GM19463 (cell line): ENCODE measurements around the gene PCDHA8.
"Not testable (repeated sequence)": the region's sequence is repeated elsewhere in the genome, so short reads cannot be mapped to it uniquely, and the experiment has no call there.

Source experiments
- ATAC-seq: cut with Tn5 transposase; IDR thresholded peaks from one replicate; pipeline ENCODE4 v1.9.1; 2021; ENCODE audit warnings: mild to moderate bottlenecking, moderate library complexity; ENCODE audit not compliant: unreplicated experiment

The PCDHA8 gene

DNA sequence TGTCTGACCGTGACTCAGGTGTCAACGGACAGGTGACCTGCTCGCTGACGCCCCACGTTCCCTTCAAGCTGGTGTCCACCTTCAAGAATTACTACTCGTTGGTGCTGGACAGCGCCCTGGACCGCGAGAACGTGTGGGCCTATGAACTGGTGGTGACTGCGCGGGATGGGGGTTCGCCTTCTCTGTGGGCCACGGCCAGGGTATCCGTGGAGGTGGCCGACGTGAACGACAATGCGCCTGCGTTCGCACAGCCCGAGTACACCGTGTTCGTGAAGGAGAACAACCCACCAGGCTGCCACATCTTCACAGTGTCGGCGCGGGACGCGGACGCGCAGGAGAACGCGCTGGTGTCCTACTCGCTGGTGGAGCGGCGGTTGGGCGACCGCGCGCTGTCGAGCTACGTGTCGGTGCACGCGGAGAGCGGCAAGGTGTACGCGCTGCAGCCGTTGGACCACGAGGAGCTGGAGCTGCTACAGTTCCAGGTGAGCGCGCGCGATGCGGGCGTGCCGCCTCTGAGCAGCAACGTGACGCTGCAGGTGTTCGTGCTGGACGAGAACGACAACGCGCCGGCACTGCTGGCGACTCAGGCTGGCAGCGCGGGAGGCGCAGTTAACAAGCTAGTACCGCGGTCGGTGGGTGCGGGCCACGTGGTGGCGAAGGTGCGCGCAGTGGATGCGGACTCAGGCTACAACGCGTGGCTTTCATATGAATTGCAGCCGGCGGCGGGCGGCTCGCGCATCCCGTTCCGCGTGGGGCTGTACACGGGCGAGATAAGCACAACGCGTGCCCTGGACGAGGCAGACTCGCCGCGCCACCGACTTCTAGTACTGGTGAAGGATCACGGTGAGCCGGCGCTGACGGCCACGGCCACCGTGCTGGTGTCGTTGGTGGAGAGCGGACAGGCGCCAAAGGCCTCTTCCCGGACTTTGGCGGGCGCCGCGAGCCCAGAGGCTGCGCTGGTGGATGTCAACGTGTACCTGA is 29.5 kb downstream of the PCDHA8 start:
- no peak for ATAC-seq

DNA sequence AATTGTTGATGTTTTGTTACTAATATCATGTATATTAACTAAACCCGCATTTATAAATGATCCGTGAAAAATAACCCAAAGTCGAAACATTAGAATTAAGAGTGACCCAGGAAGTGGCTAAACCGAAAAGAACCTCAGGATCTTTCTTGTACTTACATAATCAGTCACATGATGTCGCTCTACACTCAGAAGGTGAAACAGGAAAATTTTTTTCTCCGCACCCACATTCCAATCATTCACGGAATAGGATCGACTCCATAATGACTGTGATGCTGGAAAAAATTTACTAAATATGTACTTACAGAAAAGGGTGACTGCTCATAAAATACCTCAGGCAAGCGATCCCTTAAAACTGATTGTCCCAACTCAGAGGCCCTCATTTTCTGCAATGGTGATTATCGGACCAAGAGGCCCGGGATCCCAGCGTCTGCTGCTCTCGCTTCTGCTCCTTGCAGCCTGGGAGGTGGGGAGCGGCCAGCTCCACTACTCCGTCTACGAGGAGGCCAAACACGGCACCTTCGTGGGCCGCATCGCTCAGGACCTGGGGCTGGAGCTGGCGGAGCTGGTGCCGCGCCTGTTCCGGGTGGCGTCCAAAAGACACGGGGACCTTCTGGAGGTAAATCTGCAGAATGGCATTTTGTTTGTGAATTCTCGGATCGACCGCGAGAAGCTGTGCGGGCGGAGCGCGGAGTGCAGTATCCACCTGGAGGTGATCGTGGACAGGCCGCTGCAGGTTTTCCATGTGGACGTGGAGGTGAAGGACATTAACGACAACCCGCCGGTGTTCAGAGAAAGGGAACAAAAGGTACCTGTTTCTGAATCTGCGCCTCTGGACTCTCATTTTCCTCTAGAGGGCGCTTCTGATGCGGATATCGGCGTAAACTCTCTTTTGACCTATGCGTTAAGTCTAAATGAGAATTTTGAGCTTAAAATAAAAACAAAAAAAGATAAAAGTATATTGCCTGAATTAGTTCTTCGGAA is 34.4 kb downstream of the PCDHA8 start, which contains the start of gene PCDHA12:
Gene PCDHA12 (plus strand): TSS at position 224 of the 981 bp plus-strand sequence. CDS start 165 bp downstream, at position 389.
- ATAC-seq: no peak

DNA sequence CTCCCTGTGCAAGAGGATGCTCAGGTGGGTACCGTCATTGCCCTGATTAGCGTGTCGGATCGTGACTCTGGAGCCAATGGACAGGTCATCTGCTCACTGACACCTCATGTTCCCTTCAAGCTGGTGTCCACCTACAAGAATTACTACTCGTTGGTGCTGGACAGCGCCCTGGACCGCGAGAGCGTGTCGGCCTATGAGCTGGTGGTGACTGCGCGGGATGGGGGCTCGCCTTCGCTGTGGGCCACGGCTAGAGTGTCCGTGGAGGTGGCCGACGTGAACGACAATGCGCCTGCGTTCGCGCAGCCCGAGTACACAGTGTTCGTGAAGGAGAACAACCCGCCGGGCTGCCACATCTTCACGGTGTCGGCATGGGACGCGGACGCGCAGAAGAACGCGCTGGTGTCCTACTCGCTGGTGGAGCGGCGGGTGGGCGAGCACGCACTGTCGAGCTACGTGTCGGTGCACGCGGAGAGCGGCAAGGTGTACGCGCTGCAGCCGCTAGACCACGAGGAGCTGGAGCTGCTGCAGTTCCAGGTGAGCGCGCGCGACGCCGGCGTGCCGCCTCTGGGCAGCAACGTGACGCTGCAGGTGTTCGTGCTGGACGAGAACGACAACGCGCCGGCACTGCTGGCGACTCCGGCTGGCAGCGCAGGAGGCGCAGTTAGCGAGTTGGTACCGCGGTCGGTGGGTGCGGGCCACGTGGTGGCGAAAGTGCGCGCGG is 35.7 kb downstream of the PCDHA8 start:
- ATAC-seq: not testable (repeated sequence)

DNA sequence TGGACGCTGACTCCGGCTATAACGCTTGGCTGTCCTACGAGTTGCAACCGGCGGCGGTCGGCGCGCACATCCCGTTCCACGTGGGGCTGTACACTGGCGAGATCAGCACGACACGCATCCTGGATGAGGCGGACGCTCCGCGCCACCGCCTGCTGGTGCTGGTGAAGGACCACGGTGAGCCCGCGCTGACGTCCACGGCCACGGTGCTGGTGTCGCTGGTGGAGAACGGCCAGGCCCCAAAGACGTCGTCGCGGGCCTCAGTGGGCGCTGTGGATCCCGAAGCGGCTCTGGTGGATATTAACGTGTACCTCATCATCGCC is 36.2 kb downstream of the PCDHA8 start:
- no peak for ATAC-seq

DNA sequence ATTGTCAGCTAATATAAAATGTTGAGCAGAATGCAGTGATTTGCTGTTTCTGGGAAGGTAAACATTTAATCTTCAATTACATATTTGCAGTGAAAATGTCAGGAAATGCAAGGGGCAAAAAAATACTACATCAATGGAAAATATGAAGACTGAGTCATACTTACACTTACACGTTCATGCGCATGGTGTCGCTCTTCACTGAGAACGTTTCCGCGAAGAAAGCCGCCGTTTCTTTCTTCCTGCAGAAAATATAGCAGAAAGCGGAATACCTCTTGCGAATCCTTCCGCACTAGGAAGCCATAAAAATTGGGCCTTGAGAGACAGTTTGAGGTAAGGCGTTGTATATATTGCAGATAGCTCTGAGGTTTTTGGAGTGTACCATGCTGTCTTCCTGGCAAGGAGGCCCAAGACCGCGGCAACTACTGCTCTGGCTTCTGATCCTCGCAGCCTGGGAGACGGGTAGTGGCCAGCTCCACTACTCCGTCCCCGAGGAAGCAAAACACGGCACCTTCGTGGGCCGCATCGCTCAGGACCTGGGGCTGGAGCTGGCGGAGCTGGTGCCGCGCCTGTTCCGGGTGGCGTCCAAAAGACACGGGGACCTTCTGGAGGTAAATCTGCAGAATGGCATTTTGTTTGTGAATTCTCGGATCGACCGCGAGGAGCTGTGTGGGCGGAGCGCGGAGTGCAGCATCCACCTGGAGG is 41.1 kb downstream of the PCDHA8 start, which contains the start of gene PCDHA13:
Gene PCDHA13 (plus strand): TSS at position 236 of the 702 bp plus-strand sequence. CDS start 145 bp downstream, at position 381.
- ATAC-seq: no peak

DNA sequence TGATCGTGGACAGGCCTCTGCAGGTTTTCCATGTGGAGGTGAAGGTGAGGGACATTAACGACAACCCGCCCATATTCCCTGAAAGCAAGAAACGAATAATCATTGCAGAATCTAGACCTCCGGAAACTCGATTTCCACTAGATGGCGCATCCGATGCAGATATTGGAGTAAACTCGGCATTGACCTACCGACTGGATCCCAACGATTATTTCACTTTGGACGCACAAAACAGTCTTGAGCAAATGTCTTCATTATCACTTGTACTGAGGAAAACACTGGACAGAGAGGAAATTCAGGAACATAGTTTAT is 41.6 kb downstream of the PCDHA8 start:
- no peak for ATAC-seq

DNA sequence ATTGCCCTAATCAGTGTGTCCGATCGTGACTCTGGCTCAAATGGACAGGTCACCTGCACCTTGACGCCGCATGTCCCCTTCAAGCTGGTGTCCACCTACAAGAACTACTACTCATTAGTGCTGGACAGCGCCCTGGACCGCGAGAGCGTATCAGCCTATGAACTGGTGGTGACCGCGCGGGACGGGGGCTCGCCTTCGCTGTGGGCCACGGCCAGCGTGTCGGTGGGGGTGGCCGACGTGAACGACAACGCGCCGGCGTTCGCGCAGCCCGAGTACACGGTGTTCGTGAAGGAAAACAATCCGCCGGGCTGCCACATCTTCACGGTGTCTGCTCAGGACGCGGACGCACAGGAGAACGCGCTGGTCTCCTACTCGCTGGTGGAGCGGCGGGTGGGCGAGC is 42.4 kb downstream of the PCDHA8 start:
- no peak for ATAC-seq

DNA sequence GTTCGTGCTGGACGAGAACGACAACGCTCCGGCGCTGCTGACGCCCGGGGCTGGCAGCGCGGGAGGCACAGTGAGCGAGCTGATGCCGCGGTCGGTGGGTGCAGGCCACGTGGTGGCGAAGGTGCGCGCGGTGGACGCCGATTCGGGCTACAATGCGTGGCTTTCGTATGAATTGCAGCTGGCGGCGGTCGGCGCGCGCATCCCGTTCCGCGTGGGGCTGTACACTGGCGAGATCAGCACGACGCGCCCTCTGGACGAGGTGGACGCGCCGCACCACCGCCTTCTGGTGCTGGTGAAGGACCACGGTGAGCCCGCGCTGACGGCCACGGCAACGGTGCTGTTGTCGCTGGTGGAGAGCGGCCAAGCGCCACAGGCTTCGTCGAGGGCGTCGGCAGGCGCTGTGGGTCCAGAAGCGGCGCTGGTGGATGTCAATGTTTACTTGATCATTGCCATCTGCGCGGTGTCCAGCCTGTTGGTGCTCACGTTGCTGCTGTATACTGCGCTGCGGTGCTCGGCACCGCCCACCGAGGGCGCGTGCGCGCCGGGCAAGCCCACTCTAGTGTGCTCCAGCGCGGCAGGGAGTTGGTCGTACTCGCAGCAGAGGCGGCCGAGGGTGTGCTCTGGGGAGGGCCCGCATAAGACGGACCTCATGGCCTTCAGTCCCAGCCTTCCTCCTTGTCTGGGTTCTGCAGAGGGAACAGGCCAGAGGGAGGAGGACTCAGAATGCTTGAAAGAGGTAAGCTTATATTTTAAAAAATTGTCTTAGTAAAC is 43.1 kb downstream of the PCDHA8 start:
- ATAC-seq: no peak
